Measurements from ENCODE around the gene ST6GAL2.
A peak's percentile ranks its signal among the peaks of the same experiment; 100 is the strongest.

ST6GAL2 gene

DNA sequence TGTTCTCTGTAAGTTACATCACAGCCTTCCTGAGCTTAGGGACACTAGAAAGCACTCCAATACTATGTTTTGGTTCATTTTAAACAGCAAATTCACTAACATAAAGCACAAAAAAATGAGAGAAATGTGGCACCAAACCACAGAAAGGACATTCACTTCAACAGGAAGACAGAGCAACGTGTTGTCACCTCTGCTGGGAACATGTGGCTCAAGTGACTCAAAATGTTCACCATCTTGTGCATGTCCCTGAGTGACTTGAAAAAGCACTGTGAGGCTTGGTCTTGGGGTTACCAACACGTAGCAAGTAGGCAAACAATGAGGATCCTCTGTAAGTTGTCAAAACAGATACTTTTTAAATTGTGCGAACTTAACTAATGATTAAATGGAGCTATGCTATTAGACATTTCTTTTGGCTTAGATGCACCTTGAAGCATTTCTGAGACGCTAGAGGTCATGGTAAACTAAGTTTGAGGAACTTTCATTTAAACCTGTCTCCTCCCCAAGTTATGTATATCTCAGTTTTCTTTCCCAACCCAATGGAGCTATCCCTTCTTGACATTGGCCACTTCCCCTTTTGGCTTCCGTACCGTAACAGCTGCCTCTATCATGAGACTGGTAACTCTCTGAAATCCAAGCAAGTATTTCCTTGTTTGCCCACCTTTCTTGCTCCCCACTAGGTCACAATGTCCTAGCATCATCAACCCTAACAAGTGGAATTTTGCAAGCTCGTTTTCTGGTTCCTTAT, 14.0 kb upstream of the ST6GAL2 start:
- ChIA-PET CTCF (interaction anchor here (0.9 to 1.1 kb wide), 3 partner anchors 9 to 44 kb away, joined by 3 read pairs; no protein-coding TSS in a partner anchor), POLR2A (no interaction called here)
- Histone ChIP-seq H3K9me3 (ENCODE audit: control extremely low read depth in 1 of 5, control insufficient read depth in 4 of 5, insufficient read depth in 2 of 5, low read depth in 1 of 5, low read length in 4 of 5) (peaks cover 0 to 2% (median 0%) of the 10 kb centered on the region in 5 experiments), H3K4me1 (ENCODE audit: control extremely low read depth in 1 of 4, control insufficient read depth in 4 of 4, insufficient read depth in 4 of 4, low read length in 3 of 4) (peaks cover 0 to 8% (median 2%) of the 10 kb centered on the region in 4 experiments), H3K36me3 (ENCODE audit: control insufficient read depth in 4 of 4, insufficient read depth in 4 of 4, low read length in 3 of 4) (no peaks in the 10 kb centered on the region), H3K27ac (ENCODE audit: insufficient read depth in 1 of 2, low read depth in 1 of 2, low read length in 2 of 2, poor library complexity in 1 of 2, severe bottlenecking in 2 of 2) (no peak overlapping the region), H3K4me3 (ENCODE audit: control insufficient read depth in 1 of 7, extremely low read depth in 1 of 7, insufficient read depth in 4 of 7, low read depth in 2 of 7, low read length in 6 of 7) (no peak overlapping the region), H3K27me3 (replicated peaks in 2 of 5; ENCODE audit: control insufficient read depth in 4 of 5, insufficient read depth in 5 of 5, low read length in 4 of 5) (no peaks in the 10 kb centered on the region)
- 43% methylated on average over 7 of the region's 7 CpGs for WGBS (ENCODE audit: insufficient coverage)
- DNase-seq = peak; percentile 23 to 74 (median 65)

DNA sequence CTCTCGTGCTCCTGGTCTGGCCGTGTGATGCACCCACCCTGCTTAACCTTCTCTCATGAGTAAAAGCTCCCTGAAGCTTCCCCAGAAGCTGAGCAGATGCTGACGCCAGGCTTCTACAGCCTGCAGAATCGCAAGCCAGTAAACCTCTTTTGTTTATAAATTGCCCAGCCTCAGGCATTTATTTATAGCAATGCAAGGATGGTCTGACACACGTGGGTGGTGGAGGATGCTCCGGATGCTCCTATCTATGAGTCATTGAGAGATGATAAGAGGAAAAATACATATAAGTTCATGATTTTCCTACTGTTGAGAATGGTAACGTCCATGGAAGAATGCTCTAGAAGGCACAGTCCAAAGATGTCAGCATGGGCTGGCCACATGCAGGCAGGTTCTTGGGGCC, 8.6 kb upstream of the ST6GAL2 start:
- POLR2A ChIA-PET = no interaction called here
- WGBS (ENCODE audit: insufficient coverage) = 97% methylated on average over 6 of the region's 7 CpGs
- no peaks in the 10 kb centered on the region for H3K36me3 ChIP-seq (ENCODE audit: control insufficient read depth in 4 of 4, insufficient read depth in 4 of 4, low read length in 3 of 4)

DNA sequence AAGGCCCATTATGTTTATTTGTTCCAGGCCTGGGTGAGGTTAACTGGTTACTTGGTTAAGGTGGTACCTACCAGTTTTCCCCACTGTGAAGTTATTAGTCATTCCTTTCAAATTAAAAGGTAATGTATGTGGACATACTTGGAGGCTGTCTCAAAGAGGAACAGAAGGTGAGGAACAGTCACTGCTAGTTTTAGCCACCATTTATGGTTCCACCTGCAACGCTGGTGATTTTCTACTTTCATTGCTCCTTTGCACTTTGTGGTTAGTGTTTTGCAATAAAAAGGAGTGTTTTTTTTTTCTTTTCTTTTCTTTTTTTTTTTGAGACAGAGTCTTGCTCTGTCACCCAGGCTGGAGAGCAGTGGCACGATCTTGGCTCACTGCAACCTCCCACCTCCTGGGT, 6.1 kb upstream of the ST6GAL2 start:
- peak; percentile 21 to 73 (median 62) for DNase-seq
- Histone ChIP-seq H3K36me3 (ENCODE audit: control insufficient read depth in 4 of 4, insufficient read depth in 4 of 4, low read length in 3 of 4) (no peaks in the 10 kb centered on the region), H3K9me3 (ENCODE audit: control extremely low read depth in 1 of 5, control insufficient read depth in 4 of 5, insufficient read depth in 2 of 5, low read depth in 1 of 5, low read length in 4 of 5) (no peaks in the 10 kb centered on the region), H3K27me3 (replicated peaks in 2 of 5; ENCODE audit: control insufficient read depth in 4 of 5, insufficient read depth in 5 of 5, low read length in 4 of 5) (peaks cover 0 to 2% (median 2%) of the 10 kb centered on the region in 5 experiments), H3K4me3 (ENCODE audit: control insufficient read depth in 1 of 7, extremely low read depth in 1 of 7, insufficient read depth in 4 of 7, low read depth in 2 of 7, low read length in 6 of 7) (no peak overlapping the region), H3K4me1 (ENCODE audit: control extremely low read depth in 1 of 4, control insufficient read depth in 4 of 4, insufficient read depth in 4 of 4, low read length in 3 of 4) (peaks cover 0 to 41% (median 21%) of the 10 kb centered on the region in 4 experiments), H3K27ac (ENCODE audit: insufficient read depth in 1 of 2, low read depth in 1 of 2, low read length in 2 of 2, poor library complexity in 1 of 2, severe bottlenecking in 2 of 2) (no peak overlapping the region)
- ChIA-PET POLR2A (no interaction called here), CTCF (no interaction called here)
- WGBS (ENCODE audit: insufficient coverage) = 0% methylated on average over 2 of the region's 2 CpGs

More for the DNA sequence above, 8.6 kb upstream of the ST6GAL2 start:
- H3K4me1 ChIP-seq (ENCODE audit: control extremely low read depth in 1 of 4, control insufficient read depth in 4 of 4, insufficient read depth in 4 of 4, low read length in 3 of 4) = peaks cover 0 to 30% (median 17%) of the 10 kb centered on the region in 4 experiments
- no peak overlapping the region for H3K27ac ChIP-seq (ENCODE audit: insufficient read depth in 1 of 2, low read depth in 1 of 2, low read length in 2 of 2, poor library complexity in 1 of 2, severe bottlenecking in 2 of 2)
- DNase-seq = no peak
- H3K27me3 ChIP-seq (replicated peaks in 2 of 5; ENCODE audit: control insufficient read depth in 4 of 5, insufficient read depth in 5 of 5, low read length in 4 of 5) = no peaks in the 10 kb centered on the region
- CTCF ChIA-PET = no interaction called here
- H3K9me3 ChIP-seq (ENCODE audit: control extremely low read depth in 1 of 5, control insufficient read depth in 4 of 5, insufficient read depth in 2 of 5, low read depth in 1 of 5, low read length in 4 of 5) = no peaks in the 10 kb centered on the region
- no peak overlapping the region for H3K4me3 ChIP-seq (ENCODE audit: control insufficient read depth in 1 of 7, extremely low read depth in 1 of 7, insufficient read depth in 4 of 7, low read depth in 2 of 7, low read length in 6 of 7)

DNA sequence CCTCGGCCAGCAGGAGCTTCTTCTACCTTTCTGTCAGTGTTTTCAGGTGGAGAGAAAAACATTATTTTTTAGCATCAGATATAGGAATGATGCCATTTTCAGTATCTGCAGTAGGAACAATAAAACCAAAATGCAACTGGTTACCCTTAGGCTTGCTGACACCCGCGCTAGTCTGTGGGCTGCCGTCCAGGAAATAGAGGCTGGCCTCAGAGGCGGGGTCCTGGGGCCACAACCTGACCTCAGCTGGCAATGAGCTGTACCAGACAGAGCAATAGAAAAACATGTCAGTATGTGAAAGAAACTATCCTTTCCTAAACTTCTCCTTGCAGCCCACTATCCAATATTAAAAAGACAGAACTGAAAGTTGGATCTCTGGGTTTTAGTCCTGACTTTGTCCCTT, 4.6 kb upstream of the ST6GAL2 start:
- H3K36me3 ChIP-seq (ENCODE audit: control insufficient read depth in 4 of 4, insufficient read depth in 4 of 4, low read length in 3 of 4) = no peaks in the 10 kb centered on the region
- peak overlapping the region in 2 of 7 experiments; percentile 45 to 50 for H3K4me3 ChIP-seq (ENCODE audit: control insufficient read depth in 1 of 7, extremely low read depth in 1 of 7, insufficient read depth in 4 of 7, low read depth in 2 of 7, low read length in 6 of 7)
- ChIA-PET POLR2A (no interaction called here), CTCF (no interaction called here)
- H3K9me3 ChIP-seq (ENCODE audit: control extremely low read depth in 1 of 5, control insufficient read depth in 4 of 5, insufficient read depth in 2 of 5, low read depth in 1 of 5, low read length in 4 of 5) = no peaks in the 10 kb centered on the region
- 0% methylated on average over 1 of the region's 5 CpGs for whole genome bisulfite sequencing (ENCODE audit: insufficient coverage)
- H3K27ac ChIP-seq (ENCODE audit: insufficient read depth in 1 of 2, low read depth in 1 of 2, low read length in 2 of 2, poor library complexity in 1 of 2, severe bottlenecking in 2 of 2) = no peak overlapping the region
- peak; percentile 39 to 77 (median 65) for DNase-seq
- peaks cover 0 to 6% (median 2%) of the 10 kb centered on the region in 5 experiments for H3K27me3 ChIP-seq (replicated peaks in 2 of 5; ENCODE audit: control insufficient read depth in 4 of 5, insufficient read depth in 5 of 5, low read length in 4 of 5)
- H3K4me1 ChIP-seq (ENCODE audit: control extremely low read depth in 1 of 4, control insufficient read depth in 4 of 4, insufficient read depth in 4 of 4, low read length in 3 of 4) = peaks cover 0 to 47% (median 31%) of the 10 kb centered on the region in 4 experiments

DNA sequence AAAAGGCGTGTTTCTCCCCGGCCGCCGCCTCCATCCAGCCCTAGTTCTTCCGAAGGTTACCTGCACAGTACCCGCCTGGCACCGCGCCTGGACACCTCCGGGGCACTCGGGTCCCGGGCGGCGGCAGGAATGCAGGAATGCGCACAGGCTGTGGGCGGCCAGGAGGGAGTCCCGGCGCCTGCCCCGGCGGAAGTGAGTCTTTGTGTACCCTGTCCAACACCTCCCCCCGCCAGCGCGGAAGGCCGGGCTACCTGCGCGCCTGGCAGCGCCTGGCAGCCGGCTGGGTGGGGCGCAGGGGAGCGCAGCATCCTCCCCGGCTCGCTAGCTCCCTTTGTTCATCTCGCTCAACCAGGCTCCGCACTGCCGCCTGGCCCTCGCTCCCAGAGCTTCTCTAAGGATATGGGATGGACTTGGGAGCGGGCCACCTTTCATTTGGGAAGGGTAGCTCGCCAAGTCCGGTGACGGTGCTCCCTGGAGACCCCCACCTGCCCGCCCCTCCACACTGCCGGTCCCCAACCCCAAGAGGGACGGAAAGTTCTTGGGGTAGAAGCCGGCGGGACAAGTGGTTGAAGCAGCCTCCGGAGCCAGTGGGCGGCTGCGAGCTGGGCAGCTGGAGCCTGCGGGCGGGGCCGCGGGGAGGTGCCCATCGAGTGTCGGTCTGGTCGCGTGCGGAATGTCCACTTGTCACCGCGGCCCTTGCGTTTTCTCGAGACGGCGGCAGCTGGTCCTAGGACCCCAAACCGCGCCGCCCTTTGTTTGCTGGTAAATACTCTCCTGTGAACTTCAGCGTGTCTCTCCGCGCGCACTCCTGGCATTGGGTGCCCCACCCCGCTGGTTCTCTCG, 1.2 kb upstream of the ST6GAL2 start:
- ChIA-PET POLR2A (interaction anchor here (1.2 kb wide), 1 partner anchor 11 kb away, joined by 3 read pairs; no protein-coding TSS in a partner anchor), CTCF (interaction anchor here (1.3 kb wide), 1 partner anchor 11 kb away, joined by 5 read pairs; no protein-coding TSS in a partner anchor)
- no peak overlapping the region for H3K27ac ChIP-seq (ENCODE audit: insufficient read depth in 1 of 2, low read depth in 1 of 2, low read length in 2 of 2, poor library complexity in 1 of 2, severe bottlenecking in 2 of 2)
- no peaks in the 10 kb centered on the region for H3K36me3 ChIP-seq (ENCODE audit: control insufficient read depth in 4 of 4, insufficient read depth in 4 of 4, low read length in 3 of 4)
- peaks cover 2 to 56% (median 32%) of the 10 kb centered on the region in 4 experiments for H3K4me1 ChIP-seq (ENCODE audit: control extremely low read depth in 1 of 4, control insufficient read depth in 4 of 4, insufficient read depth in 4 of 4, low read length in 3 of 4)
- H3K9me3 ChIP-seq (ENCODE audit: control extremely low read depth in 1 of 5, control insufficient read depth in 4 of 5, insufficient read depth in 2 of 5, low read depth in 1 of 5, low read length in 4 of 5) = no peaks in the 10 kb centered on the region
- H3K4me3 ChIP-seq (ENCODE audit: control insufficient read depth in 1 of 7, extremely low read depth in 1 of 7, insufficient read depth in 4 of 7, low read depth in 2 of 7, low read length in 6 of 7) = peak overlapping the region in 6 of 7 experiments; percentile 43 to 90 (median 75)
- peaks cover 0 to 24% (median 4%) of the 10 kb centered on the region in 5 experiments for H3K27me3 ChIP-seq (replicated peaks in 2 of 5; ENCODE audit: control insufficient read depth in 4 of 5, insufficient read depth in 5 of 5, low read length in 4 of 5)
- under 1% methylated on average over 67 of the region's 71 CpGs for WGBS (ENCODE audit: insufficient coverage)
- peak; percentile 40 to 77 (median 60) for DNase-seq

DNA sequence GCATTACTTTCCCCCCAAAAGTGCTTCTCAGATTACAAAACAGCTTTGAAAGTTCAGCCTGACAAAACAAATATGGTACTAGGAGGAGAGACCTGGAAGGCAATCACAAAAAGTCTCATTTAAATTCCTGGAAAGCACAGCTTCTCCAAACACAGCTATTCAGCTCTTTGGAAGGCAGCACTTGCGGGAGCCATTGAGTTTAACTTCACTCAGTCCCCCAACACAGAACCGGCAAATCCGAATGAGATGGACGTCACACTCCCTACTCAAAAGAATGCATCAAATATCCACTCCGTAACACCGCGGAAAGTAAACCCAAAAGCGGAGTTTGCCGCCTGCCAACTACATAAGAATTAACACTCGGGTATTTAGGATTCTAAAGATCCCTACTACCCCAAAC, 638 bp downstream of the ST6GAL2 start:
- 0% methylated on average over 1 of the region's 10 CpGs for WGBS (ENCODE audit: insufficient coverage)
- CTCF ChIA-PET = no interaction called here

More for the DNA sequence above, 638 bp downstream of the ST6GAL2 start:
- Histone ChIP-seq H3K4me3 (ENCODE audit: control insufficient read depth in 1 of 7, extremely low read depth in 1 of 7, insufficient read depth in 4 of 7, low read depth in 2 of 7, low read length in 6 of 7) (peak overlapping the region in 5 of 7 experiments; percentile 49 to 90 (median 78)), H3K27ac (ENCODE audit: insufficient read depth in 1 of 2, low read depth in 1 of 2, low read length in 2 of 2, poor library complexity in 1 of 2, severe bottlenecking in 2 of 2) (peak overlapping the region in 1 of 2 experiments; percentile 36), H3K36me3 (ENCODE audit: control insufficient read depth in 4 of 4, insufficient read depth in 4 of 4, low read length in 3 of 4) (no peaks in the 10 kb centered on the region), H3K4me1 (ENCODE audit: control extremely low read depth in 1 of 4, control insufficient read depth in 4 of 4, insufficient read depth in 4 of 4, low read length in 3 of 4) (peaks cover 2 to 41% (median 24%) of the 10 kb centered on the region in 4 experiments), H3K9me3 (ENCODE audit: control extremely low read depth in 1 of 5, control insufficient read depth in 4 of 5, insufficient read depth in 2 of 5, low read depth in 1 of 5, low read length in 4 of 5) (no peaks in the 10 kb centered on the region), H3K27me3 (replicated peaks in 2 of 5; ENCODE audit: control insufficient read depth in 4 of 5, insufficient read depth in 5 of 5, low read length in 4 of 5) (peaks cover 0 to 24% (median 4%) of the 10 kb centered on the region in 5 experiments)
- POLR2A ChIA-PET = no interaction called here
- DNase-seq = peak in 2 of 3 donors; percentile 31 to 52
